ENCODE data around the gene ELOB.

Gene ELOB

GRCh38 chr16:2819939-2820835 is 43.1 kb upstream of the ELOB start:
- no peak for DNase-seq
- Histone ChIP-seq H2AK5ac (ENCODE audit: low read length) (no peak overlapping the region), H4K91ac (ENCODE audit: low read depth, low read length) (no peak overlapping the region), H4K8ac (ENCODE audit: low read depth, low read length) (no peak overlapping the region), H3K9me3 (ENCODE audit: insufficient read depth, low read depth, low read length) (peaks cover 2% of the 10 kb centered on the region), H3K79me2 (ENCODE audit: control insufficient read depth, insufficient read depth, low read length, poor library complexity) (no peaks in the 10 kb centered on the region), H2BK120ac (ENCODE audit: insufficient read depth, low read length, poor library complexity) (no peak overlapping the region), H3K79me1 (ENCODE audit: low read length) (no peaks in the 10 kb centered on the region), H3K18ac (ENCODE audit: low read length) (no peak overlapping the region), H2BK12ac (ENCODE audit: low read length) (no peak overlapping the region), H3K14ac (ENCODE audit: low read length) (no peak overlapping the region), H2BK5ac (ENCODE audit: low read depth, low read length, poor library complexity) (no peak overlapping the region), H3K36me3 (ENCODE audit: control insufficient read depth in 1 of 2, insufficient read depth in 2 of 2, low read length in 2 of 2) (no peaks in the 10 kb centered on the region), H4K12ac (ENCODE audit: low read depth, low read length) (no peak overlapping the region), H3K27ac (ENCODE audit: low read depth, low read length) (no peak overlapping the region), H3K4ac (ENCODE audit: low read depth, low read length) (no peak overlapping the region), H3K4me2 (ENCODE audit: low read length) (no peak overlapping the region), H3K27me3 (ENCODE audit: insufficient read depth, low read length) (no peaks in the 10 kb centered on the region), H3K23ac (ENCODE audit: low read length) (no peak overlapping the region), H3K9ac (ENCODE audit: low read length) (no peak overlapping the region), H2AFZ (ENCODE audit: insufficient read depth, low read length, poor library complexity) (no peak overlapping the region), H3K4me1 (ENCODE audit: control insufficient read depth in 1 of 2, insufficient read depth in 2 of 2, low read length in 2 of 2) (peaks cover 4 to 7% of the 10 kb centered on the region in 2 experiments), H3K4me3 (ENCODE audit: low read depth, low read length) (no peak overlapping the region)
- WGBS (ENCODE audit: extremely low coverage, insufficient coverage, insufficient read length): no CpG with 5 or more reads among the region's 17 CpGs

GRCh38 chr16:2819179-2819938 is 42.3 kb upstream of the ELOB start:
- no peak overlapping the region for H2BK120ac ChIP-seq (ENCODE audit: insufficient read depth, low read length, poor library complexity)
- H2AK5ac ChIP-seq (ENCODE audit: low read length): no peak overlapping the region
- H3K36me3 ChIP-seq (ENCODE audit: control insufficient read depth in 1 of 2, insufficient read depth in 2 of 2, low read length in 2 of 2): no peaks in the 10 kb centered on the region
- H3K4me2 ChIP-seq (ENCODE audit: low read length): no peak overlapping the region
- H2BK12ac ChIP-seq (ENCODE audit: low read length): no peak overlapping the region
- H3K23ac ChIP-seq (ENCODE audit: low read length): no peak overlapping the region
- no peak overlapping the region for H3K9ac ChIP-seq (ENCODE audit: low read length)
- no peaks in the 10 kb centered on the region for H3K79me1 ChIP-seq (ENCODE audit: low read length)
- WGBS (ENCODE audit: extremely low coverage, insufficient coverage, insufficient read length): no CpG with 5 or more reads among the region's 18 CpGs
- H4K12ac ChIP-seq (ENCODE audit: low read depth, low read length): no peak overlapping the region
- H2AFZ ChIP-seq (ENCODE audit: insufficient read depth, low read length, poor library complexity): no peak overlapping the region
- no peak overlapping the region for H2BK5ac ChIP-seq (ENCODE audit: low read depth, low read length, poor library complexity)
- H3K18ac ChIP-seq (ENCODE audit: low read length): no peak overlapping the region
- DNase-seq: no peak
- no peak overlapping the region for H4K91ac ChIP-seq (ENCODE audit: low read depth, low read length)
- H3K14ac ChIP-seq (ENCODE audit: low read length): no peak overlapping the region
- H4K8ac ChIP-seq (ENCODE audit: low read depth, low read length): no peak overlapping the region
- no peak overlapping the region for H3K4ac ChIP-seq (ENCODE audit: low read depth, low read length)
- H3K9me3 ChIP-seq (ENCODE audit: insufficient read depth, low read depth, low read length): peaks cover 2% of the 10 kb centered on the region
- H3K27ac ChIP-seq (ENCODE audit: low read depth, low read length): no peak overlapping the region
- H3K4me3 ChIP-seq (ENCODE audit: low read depth, low read length): no peak overlapping the region
- peaks cover 4 to 7% of the 10 kb centered on the region in 2 experiments for H3K4me1 ChIP-seq (ENCODE audit: control insufficient read depth in 1 of 2, insufficient read depth in 2 of 2, low read length in 2 of 2)
- no peaks in the 10 kb centered on the region for H3K27me3 ChIP-seq (ENCODE audit: insufficient read depth, low read length)
- no peaks in the 10 kb centered on the region for H3K79me2 ChIP-seq (ENCODE audit: control insufficient read depth, insufficient read depth, low read length, poor library complexity)

- no peak overlapping the region for H2BK12ac ChIP-seq (ENCODE audit: low read length)
- H4K12ac ChIP-seq (ENCODE audit: low read depth, low read length): no peak overlapping the region
- DNase-seq: peak in 1 of 2 donors; percentile 41
- H2BK120ac ChIP-seq (ENCODE audit: insufficient read depth, low read length, poor library complexity): no peak overlapping the region
- peaks cover 4 to 7% of the 10 kb centered on the region in 2 experiments for H3K4me1 ChIP-seq (ENCODE audit: control insufficient read depth in 1 of 2, insufficient read depth in 2 of 2, low read length in 2 of 2)
- no peak overlapping the region for H2BK5ac ChIP-seq (ENCODE audit: low read depth, low read length, poor library complexity)
- no peak overlapping the region for H3K14ac ChIP-seq (ENCODE audit: low read length)
- H2AFZ ChIP-seq (ENCODE audit: insufficient read depth, low read length, poor library complexity): no peak overlapping the region
- H2AK5ac ChIP-seq (ENCODE audit: low read length): no peak overlapping the region
- no peak overlapping the region for H4K8ac ChIP-seq (ENCODE audit: low read depth, low read length)
- no peak overlapping the region for H3K4ac ChIP-seq (ENCODE audit: low read depth, low read length)
- H3K79me2 ChIP-seq (ENCODE audit: control insufficient read depth, insufficient read depth, low read length, poor library complexity): no peaks in the 10 kb centered on the region
- H3K9ac ChIP-seq (ENCODE audit: low read length): no peak overlapping the region
- no peaks in the 10 kb centered on the region for H3K36me3 ChIP-seq (ENCODE audit: control insufficient read depth in 1 of 2, insufficient read depth in 2 of 2, low read length in 2 of 2)
- H3K4me2 ChIP-seq (ENCODE audit: low read length): no peak overlapping the region
- no peaks in the 10 kb centered on the region for H3K79me1 ChIP-seq (ENCODE audit: low read length)
- H3K9me3 ChIP-seq (ENCODE audit: insufficient read depth, low read depth, low read length): peaks cover 2% of the 10 kb centered on the region
- no peak overlapping the region for H3K27ac ChIP-seq (ENCODE audit: low read depth, low read length)
- no peak overlapping the region for H3K18ac ChIP-seq (ENCODE audit: low read length)
- no peak overlapping the region for H3K23ac ChIP-seq (ENCODE audit: low read length)
- H3K27me3 ChIP-seq (ENCODE audit: insufficient read depth, low read length): no peaks in the 10 kb centered on the region
- H3K4me3 ChIP-seq (ENCODE audit: low read depth, low read length): no peak overlapping the region
- H4K91ac ChIP-seq (ENCODE audit: low read depth, low read length): no peak overlapping the region
- no CpG with 5 or more reads among the region's 10 CpGs for WGBS (ENCODE audit: extremely low coverage, insufficient coverage, insufficient read length)
These were observed 41.3 kb upstream of the ELOB start for GRCh38 chr16:2818272-2818876.

- H4K8ac ChIP-seq (ENCODE audit: low read depth, low read length): no peak overlapping the region
- H3K23ac ChIP-seq (ENCODE audit: low read length): no peak overlapping the region
- no peak overlapping the region for H3K18ac ChIP-seq (ENCODE audit: low read length)
- H2BK5ac ChIP-seq (ENCODE audit: low read depth, low read length, poor library complexity): no peak overlapping the region
- H3K4me1 ChIP-seq (ENCODE audit: control insufficient read depth in 1 of 2, insufficient read depth in 2 of 2, low read length in 2 of 2): peaks cover 4 to 7% of the 10 kb centered on the region in 2 experiments
- H3K79me2 ChIP-seq (ENCODE audit: control insufficient read depth, insufficient read depth, low read length, poor library complexity): no peaks in the 10 kb centered on the region
- no peak overlapping the region for H2BK12ac ChIP-seq (ENCODE audit: low read length)
- H2AK5ac ChIP-seq (ENCODE audit: low read length): no peak overlapping the region
- no peak overlapping the region for H3K4me3 ChIP-seq (ENCODE audit: low read depth, low read length)
- H3K36me3 ChIP-seq (ENCODE audit: control insufficient read depth in 1 of 2, insufficient read depth in 2 of 2, low read length in 2 of 2): no peaks in the 10 kb centered on the region
- no peak overlapping the region for H3K4me2 ChIP-seq (ENCODE audit: low read length)
- peaks cover 2% of the 10 kb centered on the region for H3K9me3 ChIP-seq (ENCODE audit: insufficient read depth, low read depth, low read length)
- no peak overlapping the region for H2AFZ ChIP-seq (ENCODE audit: insufficient read depth, low read length, poor library complexity)
- no CpG with 5 or more reads among the region's 68 CpGs for WGBS (ENCODE audit: extremely low coverage, insufficient coverage, insufficient read length)
- no peaks in the 10 kb centered on the region for H3K27me3 ChIP-seq (ENCODE audit: insufficient read depth, low read length)
- no peak overlapping the region for H3K14ac ChIP-seq (ENCODE audit: low read length)
- H3K9ac ChIP-seq (ENCODE audit: low read length): no peak overlapping the region
- no peak overlapping the region for H4K12ac ChIP-seq (ENCODE audit: low read depth, low read length)
- no peaks in the 10 kb centered on the region for H3K79me1 ChIP-seq (ENCODE audit: low read length)
- no peak for DNase-seq
- H3K4ac ChIP-seq (ENCODE audit: low read depth, low read length): no peak overlapping the region
- H2BK120ac ChIP-seq (ENCODE audit: insufficient read depth, low read length, poor library complexity): no peak overlapping the region
- H4K91ac ChIP-seq (ENCODE audit: low read depth, low read length): no peak overlapping the region
- no peak overlapping the region for H3K27ac ChIP-seq (ENCODE audit: low read depth, low read length)
These were observed 40.5 kb upstream of the ELOB start for GRCh38 chr16:2817340-2818271.

Measured in trophoblast cell (in vitro differentiated cells and primary cell).